Measurements from ENCODE around the gene ACBD4.

DNA sequence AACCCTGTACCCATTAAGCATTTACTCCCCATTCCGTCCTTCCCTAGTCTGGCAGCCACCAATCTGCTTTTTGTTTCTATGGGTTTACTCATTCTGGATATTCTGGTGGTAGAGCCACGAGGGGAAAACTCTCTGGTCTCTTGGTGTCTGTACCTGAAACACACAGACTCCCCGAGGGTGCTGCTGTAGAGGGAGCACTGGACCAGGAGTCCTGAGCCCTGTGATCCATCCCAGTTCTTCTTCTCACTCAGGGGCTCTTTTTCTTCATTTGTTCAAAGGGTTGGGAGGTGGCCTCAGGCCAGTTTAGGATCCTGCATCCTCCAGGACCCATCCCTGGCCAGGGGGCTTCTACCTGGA, 40.2 kb downstream of the ACBD4 start:
- no peak for TF ChIP-seq CTCF (IDR thresholded peaks at IDR 0.05)
- TF ChIP-seq POLR2A (IDR thresholded peaks at IDR 0.05), result no peak
